ENCODE measurements around the gene MED16.

The MED16 gene

GRCh38 chr19:871446-872265, 21.3 kb downstream of the MED16 start:
- DNase-seq (ENCODE audit: low read depth): no peak

- DNase-seq (ENCODE audit: low read depth): no peak
Observed at GRCh38 chr19:870963-871401, 22.0 kb downstream of the MED16 start.

GRCh38 chr19:870314-870713, 22.7 kb downstream of the MED16 start:
- no peak for DNase-seq (ENCODE audit: low read depth)

- no peak for DNase-seq (ENCODE audit: low read depth)
Observed at GRCh38 chr19:869245-870177, 23.5 kb downstream of the MED16 start.

- DNase-seq (ENCODE audit: low read depth): no peak
Observed at GRCh38 chr19:868458-869244, 24.3 kb downstream of the MED16 start.

- no peak for DNase-seq (ENCODE audit: low read depth)
Observed at GRCh38 chr19:867855-868457, 25.0 kb downstream of the MED16 start.

- DNase-seq (ENCODE audit: low read depth): no peak
Observed at GRCh38 chr19:867301-867793, 25.6 kb downstream of the MED16 start.

- DNase-seq (ENCODE audit: low read depth): no peak
Observed at GRCh38 chr19:866769-867300, 26.2 kb downstream of the MED16 start.

- DNase-seq (ENCODE audit: low read depth): no peak
Observed at GRCh38 chr19:863315-863620, 29.7 kb downstream of the MED16 start.

- peak; percentile 66 for DNase-seq (ENCODE audit: low read depth)
Observed at GRCh38 chr19:862581-863314, 30.2 kb downstream of the MED16 start.

- DNase-seq (ENCODE audit: low read depth): peak; percentile 49
Observed at GRCh38 chr19:861756-862580, 31.0 kb downstream of the MED16 start.

- no peak for DNase-seq (ENCODE audit: low read depth)
Observed at GRCh38 chr19:861141-861755, 31.7 kb downstream of the MED16 start.

- no peak for DNase-seq (ENCODE audit: low read depth)
Observed at GRCh38 chr19:858868-859843, 33.8 kb downstream of the MED16 start, which contains the start of gene CFD. Gene CFD (plus strand): TSS chr19:859664. CDS start chr19:859690, 26 bp downstream.

GRCh38 chr19:858284-858683, 34.7 kb downstream of the MED16 start:
- no peak for DNase-seq (ENCODE audit: low read depth)

GRCh38 chr19:855566-856120, 37.3 kb downstream of the MED16 start:
- no peak for DNase-seq (ENCODE audit: low read depth)

- DNase-seq (ENCODE audit: low read depth): no peak
Observed at GRCh38 chr19:855142-855541, 37.8 kb downstream of the MED16 start.

GRCh38 chr19:854549-854948, 38.4 kb downstream of the MED16 start:
- DNase-seq (ENCODE audit: low read depth): no peak
